T-helper 1 cell treated with Interleukin-12 subunit alpha and Interleukin-12 subunit beta and Interleukin-4 antibody, amounts not matched to agents 30 ng/mL and 1 ng/mL, for 36 hours (primary cell): ENCODE measurements around the gene PCDHGA3. TPM values are rescaled to one million over a fixed set of nuclear protein-coding genes. Genes with fewer than 3 reads are reported as not detected.
"Not testable (repeated sequence)": the region's sequence is repeated elsewhere in the genome, so short reads cannot be mapped to it uniquely, and the experiment has no call there.

Experiments
- intact Hi-C: fragments of 100-400 bp; cut with micrococcal nuclease; formaldehyde crosslinking; loops from one replicate; pipeline ENCODE4 v1.15.1; 2024
- total RNA-seq: library from RNA; stranded (reverse); gene quantifications from 2 replicates; pipeline ENCODE4 v1.2.3, GENCODE V29; 2022

Gene PCDHGA3
- total RNA-seq, 1 donor from 2014 or later = 0.34 TPM

DNA sequence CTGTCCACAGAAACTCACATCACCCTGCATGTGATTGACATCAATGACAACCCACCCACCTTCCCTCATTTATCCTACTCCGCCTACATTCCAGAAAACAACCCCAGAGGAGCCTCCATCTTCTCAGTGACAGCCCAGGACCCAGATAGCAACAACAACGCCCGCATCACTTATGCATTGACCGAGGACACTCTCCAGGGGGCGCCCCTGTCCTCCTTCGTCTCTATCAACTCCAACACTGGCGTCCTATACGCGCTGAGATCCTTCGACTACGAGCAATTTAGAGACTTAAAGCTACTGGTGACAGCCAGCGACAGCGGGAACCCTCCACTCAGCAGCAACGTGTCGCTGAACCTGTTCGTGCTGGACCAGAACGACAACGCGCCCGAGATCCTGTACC is 1.7 kb downstream of the PCDHGA3 start:
- intact Hi-C loops = no loop called here

DNA sequence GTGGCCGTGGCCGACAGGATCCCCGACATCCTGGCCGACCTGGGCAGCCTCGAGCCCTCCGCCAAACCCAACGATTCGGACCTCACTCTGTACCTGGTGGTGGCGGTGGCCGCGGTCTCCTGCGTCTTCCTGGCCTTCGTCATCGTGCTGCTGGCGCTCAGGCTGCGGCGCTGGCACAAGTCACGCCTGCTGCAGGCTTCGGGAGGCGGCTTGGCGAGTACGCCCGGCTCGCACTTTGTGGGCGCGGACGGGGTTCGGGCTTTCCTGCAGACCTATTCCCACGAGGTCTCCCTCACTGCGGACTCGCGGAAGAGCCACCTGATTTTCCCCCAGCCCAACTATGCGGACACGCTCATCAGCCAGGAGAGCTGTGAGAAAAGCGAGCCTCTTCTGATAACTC is 2.4 kb downstream of the PCDHGA3 start:
- intact Hi-C loops = not testable (repeated sequence)

DNA sequence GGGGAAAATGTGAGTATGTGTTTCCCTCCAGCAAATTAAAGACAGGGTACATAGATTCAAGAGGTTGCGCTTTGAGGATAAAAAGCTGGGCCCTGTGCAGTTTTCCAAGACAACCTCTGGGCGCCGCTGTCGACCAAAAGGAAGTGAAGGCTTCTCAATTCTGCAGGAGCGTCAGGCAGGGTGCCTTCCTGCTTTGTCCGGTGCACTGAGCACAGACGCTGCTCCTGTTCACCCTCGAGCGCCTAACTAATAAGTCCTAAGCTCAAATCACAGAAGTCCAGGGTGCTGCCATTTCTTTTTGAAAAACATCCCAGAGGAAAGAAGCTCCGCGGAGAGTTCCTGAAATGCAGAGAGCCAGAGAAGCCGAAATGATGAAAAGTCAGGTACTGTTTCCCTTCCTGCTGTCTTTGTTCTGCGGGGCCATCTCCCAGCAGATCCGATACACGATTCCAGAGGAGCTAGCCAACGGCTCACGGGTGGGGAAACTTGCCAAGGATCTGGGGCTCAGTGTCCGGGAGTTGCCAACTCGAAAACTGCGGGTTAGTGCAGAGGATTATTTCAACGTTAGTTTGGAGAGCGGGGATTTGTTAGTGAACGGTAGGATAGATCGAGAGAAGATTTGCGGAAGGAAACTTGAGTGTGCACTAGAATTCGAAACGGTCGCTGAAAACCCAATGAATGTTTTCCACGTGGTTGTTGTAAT is 6.4 kb downstream of the PCDHGA3 start, which contains the start of gene PCDHGB1:
TSS of gene PCDHGB1 (plus strand) at position 183 of the 703 bp plus-strand sequence. CDS start at position 345, 162 bp downstream.
- intact Hi-C loops = no loop called here

DNA sequence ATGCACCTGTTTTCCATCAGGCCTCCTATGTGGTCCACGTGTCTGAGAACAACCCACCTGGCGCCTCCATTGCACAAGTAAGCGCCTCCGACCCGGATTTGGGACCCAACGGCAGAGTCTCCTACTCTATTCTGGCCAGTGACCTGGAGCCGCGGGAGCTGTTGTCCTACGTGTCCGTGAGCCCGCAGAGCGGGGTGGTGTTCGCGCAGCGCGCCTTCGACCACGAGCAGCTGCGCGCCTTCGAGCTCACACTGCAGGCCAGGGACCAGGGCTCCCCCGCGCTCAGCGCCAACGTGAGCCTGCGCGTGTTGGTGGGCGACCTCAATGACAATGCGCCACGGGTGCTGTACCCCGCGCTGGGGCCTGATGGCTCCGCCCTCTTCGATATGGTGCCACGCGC is 8.0 kb downstream of the PCDHGA3 start:
- intact Hi-C loops = no loop called here

DNA sequence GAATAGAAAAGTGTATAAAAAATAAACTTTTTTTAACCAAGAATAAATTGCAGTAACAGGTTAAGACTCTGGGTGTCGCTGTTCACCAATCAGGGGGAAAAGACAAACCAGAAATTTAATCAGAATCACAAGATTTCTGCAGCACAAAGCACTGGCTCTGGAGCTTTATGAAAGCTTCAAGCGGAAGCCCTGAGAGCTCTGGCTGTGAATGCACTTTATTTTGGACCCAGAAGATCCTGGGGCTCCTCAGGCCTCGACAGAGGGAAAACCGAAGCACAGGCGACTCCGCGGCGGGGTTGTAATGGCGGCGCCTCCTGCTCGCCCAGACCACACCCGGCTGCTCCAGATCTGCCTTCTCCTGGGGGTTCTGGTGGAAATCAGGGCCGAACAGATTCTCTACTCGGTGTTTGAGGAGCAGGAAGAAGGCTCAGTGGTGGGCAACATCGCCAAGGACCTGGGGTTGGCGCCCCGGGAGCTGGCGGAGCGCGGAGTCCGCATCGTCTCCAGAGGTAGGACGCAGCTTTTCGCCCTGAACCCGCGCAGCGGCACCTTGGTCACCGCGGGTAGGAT is 11.4 kb downstream of the PCDHGA3 start, which contains the start of gene PCDHGA4:
TSS of gene PCDHGA4 (plus strand) at position 122 of the 570 bp plus-strand sequence. CDS start at position 209, 87 bp downstream.
- intact Hi-C loops = loop anchor here (1.0 to 5.0 kb wide), 2 partner anchors 35 to 67 kb away; partner anchors contain the start of genes PCDHGA11 and TAF7

DNA sequence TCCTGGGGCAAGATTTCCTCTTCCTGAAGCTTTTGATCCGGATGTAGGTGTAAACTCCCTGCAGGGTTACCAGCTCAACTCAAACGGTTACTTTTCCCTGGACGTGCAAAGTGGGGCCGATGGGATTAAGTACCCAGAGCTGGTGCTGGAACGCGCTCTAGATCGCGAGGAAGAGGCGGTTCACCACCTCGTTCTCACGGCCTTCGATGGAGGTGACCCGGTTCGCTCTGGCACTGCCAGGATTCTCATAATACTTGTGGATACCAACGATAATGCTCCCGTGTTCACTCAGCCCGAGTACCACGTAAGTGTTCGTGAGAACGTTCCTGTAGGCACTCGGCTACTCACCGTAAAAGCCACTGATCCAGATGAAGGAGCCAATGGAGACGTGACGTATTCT is 12.0 kb downstream of the PCDHGA3 start:
- intact Hi-C loops = loop anchor here (5.0 kb wide), 1 partner anchor 67 kb away; the partner anchor contains the start of gene PCDHGA11

DNA sequence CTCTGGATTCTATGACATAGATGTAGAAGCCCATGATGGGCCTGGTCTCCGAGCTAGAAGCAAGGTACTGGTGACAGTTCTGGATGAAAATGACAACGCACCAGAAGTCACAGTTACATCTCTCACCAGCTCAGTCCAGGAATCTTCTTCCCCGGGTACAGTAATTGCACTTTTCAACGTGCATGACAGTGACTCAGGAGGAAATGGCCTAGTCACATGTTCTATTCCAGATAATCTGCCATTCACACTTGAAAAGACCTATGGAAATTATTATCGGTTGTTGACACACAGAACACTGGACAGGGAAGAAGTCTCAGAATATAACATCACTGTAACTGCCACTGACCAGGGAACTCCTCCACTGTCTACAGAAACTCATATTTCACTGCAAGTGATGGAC is 12.5 kb downstream of the PCDHGA3 start:
- intact Hi-C loops = loop anchor here (5.0 kb wide), 1 partner anchor 66 kb away; the partner anchor contains the start of gene PCDHGA11

DNA sequence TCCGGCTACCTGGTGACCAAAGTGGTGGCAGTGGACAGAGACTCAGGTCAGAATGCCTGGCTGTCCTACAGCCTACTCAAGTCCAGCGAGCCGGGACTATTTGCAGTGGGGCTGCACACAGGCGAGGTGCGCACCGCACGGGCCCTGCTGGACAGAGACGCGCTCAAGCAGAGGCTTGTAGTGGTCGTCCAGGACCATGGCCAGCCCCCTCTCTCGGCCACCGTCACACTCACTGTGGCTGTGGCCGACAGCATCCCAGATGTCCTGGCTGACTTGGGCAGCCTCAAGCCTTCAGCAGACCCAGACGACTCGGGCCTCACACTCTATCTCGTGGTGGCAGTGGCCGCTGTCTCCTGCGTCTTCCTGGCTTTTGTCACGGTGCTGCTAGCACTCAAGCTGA is 13.3 kb downstream of the PCDHGA3 start:
- intact Hi-C loops = loop anchor here (5.0 kb wide), 1 partner anchor 65 kb away; the partner anchor contains the start of gene PCDHGA11

DNA sequence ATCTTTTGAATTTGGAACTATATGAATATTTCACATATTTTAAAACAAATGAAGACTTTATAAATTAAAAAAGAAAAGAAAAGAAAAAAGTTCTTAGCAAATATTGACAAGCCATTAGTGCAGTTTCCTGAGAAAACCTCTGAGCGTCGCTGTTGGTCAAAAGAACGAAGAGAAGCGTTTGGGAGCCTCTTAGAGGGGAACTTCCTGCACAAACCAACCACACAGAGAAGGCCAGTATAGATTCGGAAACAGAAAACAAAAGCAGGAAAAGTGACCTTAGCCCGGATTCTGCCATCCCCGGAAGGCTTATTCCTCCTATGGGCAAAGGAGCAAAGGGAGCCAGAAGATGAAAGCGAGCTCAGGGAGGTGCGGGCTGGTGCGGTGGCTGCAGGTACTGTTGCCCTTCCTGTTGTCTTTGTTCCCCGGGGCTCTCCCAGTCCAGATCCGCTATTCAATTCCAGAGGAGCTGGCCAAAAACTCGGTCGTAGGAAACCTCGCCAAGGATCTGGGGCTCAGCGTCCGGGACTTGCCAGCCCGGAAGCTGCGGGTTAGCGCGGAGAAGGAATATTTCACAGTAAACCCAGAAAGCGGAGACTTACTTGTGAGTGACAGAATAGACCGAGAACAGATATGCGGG is 16.3 kb downstream of the PCDHGA3 start, which contains the start of gene PCDHGB2:
TSS of gene PCDHGB2 (plus strand) at position 205 of the 637 bp plus-strand sequence. CDS start at position 347, 142 bp downstream.
- intact Hi-C loops = loop anchor here (1.0 to 10.0 kb wide), 11 partner anchors 37 to 535 kb away; partner anchors contain the start of genes PCDHA11, PCDHA5, PCDHA6 and PCDHB10

DNA sequence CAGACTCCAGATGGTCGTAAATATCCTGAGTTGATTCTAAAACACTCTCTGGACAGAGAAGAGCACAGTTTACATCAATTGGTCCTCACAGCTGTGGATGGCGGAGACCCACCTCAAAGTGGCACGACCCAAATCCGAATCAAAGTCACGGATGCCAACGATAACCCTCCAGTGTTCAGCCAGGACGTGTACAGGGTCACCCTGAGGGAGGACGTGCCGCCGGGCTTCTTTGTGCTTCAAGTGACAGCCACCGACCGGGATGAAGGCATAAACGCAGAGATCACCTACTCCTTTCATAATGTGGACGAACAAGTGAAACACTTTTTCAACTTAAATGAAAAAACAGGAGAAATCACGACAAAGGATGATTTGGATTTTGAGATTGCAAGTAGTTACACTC is 17.1 kb downstream of the PCDHGA3 start:
- intact Hi-C loops = loop anchor here (5.0 to 10.0 kb wide), 6 partner anchors 37 to 536 kb away; partner anchors contain the start of genes PCDHA11, PCDHA5, PCDHA6 and PCDHB10

DNA sequence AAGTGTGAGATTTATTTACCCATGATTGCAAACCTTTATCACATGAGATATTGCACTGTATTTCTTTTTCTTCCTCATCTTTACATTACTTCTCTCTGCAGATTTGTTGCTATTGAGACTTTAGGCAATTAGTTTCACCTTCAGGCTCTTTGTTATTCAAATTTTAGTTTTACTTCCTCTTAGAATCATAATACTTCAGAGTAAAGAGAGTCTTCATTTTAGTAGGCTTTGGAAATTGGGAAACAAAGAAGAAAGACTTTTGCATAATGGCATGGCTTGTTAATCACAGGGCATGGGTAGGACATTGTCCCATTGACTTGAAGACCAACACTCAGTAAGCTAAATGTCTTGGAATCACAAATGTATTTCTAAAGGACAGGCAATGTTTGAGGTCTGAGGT is 19.1 kb downstream of the PCDHGA3 start:
- intact Hi-C loops = loop anchor here (5.0 to 10.0 kb wide), 6 partner anchors 35 to 538 kb away; partner anchors contain the start of genes PCDHA11, PCDHA5, PCDHA6 and PCDHB10

DNA sequence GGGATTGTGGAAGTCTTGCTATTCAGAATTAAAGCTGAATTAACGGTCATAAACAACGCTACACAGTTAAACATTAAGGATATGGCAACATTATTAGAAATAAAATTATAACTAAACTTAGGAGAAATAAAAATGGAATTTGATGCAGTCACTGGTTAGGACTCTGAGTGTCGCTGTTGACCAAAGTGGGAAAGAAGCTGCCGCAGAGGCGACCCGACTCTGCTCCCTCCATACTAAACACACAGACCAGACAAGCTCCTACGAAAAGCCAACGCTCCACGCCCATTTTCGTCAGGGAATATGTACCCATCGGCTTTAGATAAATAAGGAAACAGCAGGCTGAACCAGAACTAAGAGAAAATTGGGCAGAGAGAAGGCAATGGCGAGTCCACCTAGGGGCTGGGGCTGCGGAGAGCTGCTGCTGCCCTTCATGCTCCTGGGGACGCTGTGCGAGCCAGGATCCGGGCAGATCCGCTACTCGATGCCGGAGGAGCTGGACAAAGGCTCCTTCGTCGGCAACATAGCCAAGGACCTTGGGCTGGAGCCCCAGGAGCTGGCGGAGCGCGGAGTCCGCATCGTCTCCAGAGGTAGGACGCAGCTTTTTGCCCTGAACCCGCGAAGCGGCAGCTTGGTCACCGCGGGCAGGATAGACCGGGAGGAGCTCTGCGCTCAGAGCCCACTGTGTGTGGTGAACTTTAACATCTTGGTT is 20.5 kb downstream of the PCDHGA3 start, which contains the start of gene PCDHGA5:
TSS of gene PCDHGA5 (plus strand) at position 211 of the 709 bp plus-strand sequence. CDS start at position 380, 169 bp downstream.
- intact Hi-C loops = loop anchor here (5.0 to 10.0 kb wide), 6 partner anchors 33 to 539 kb away; partner anchors contain the start of genes PCDHA11, PCDHA5, PCDHA6 and PCDHB10

DNA sequence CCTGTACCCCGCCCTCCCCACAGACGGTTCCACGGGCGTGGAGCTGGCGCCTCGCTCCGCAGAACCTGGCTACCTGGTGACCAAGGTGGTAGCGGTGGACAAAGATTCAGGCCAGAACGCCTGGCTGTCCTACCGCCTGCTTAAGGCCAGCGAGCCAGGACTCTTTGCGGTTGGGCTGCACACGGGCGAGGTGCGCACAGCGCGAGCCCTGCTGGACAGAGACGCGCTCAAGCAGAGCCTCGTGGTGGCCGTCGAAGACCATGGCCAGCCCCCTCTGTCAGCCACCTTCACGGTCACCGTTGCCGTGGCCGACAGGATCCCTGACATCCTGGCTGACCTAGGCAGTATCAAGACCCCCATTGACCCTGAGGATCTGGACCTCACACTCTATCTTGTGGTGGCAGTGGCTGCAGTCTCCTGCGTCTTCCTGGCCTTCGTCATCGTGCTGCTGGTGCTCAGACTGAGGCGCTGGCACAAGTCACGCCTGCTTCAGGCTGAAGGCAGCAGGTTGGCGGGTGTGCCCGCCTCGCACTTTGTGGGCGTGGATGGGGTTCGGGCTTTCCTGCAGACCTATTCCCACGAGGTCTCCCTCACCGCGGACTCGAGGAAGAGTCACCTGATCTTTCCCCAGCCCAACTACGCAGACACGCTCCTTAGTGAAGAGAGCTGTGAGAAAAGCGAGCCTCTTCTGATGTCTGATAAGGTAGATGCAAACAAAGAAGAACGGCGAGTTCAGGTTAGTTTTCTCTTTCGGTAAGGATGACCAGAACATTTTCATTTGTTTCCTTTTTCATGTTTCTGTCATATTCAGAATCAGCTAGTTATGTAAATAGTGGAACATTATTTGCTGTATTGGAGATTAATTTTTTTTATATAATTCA is 22.6 kb downstream of the PCDHGA3 start:
- intact Hi-C loops = loop anchor here (10.0 kb wide), 4 partner anchors 131 to 541 kb away; partner anchors contain the start of genes PCDHA11, PCDHA5, PCDHA6 and PCDHB10

DNA sequence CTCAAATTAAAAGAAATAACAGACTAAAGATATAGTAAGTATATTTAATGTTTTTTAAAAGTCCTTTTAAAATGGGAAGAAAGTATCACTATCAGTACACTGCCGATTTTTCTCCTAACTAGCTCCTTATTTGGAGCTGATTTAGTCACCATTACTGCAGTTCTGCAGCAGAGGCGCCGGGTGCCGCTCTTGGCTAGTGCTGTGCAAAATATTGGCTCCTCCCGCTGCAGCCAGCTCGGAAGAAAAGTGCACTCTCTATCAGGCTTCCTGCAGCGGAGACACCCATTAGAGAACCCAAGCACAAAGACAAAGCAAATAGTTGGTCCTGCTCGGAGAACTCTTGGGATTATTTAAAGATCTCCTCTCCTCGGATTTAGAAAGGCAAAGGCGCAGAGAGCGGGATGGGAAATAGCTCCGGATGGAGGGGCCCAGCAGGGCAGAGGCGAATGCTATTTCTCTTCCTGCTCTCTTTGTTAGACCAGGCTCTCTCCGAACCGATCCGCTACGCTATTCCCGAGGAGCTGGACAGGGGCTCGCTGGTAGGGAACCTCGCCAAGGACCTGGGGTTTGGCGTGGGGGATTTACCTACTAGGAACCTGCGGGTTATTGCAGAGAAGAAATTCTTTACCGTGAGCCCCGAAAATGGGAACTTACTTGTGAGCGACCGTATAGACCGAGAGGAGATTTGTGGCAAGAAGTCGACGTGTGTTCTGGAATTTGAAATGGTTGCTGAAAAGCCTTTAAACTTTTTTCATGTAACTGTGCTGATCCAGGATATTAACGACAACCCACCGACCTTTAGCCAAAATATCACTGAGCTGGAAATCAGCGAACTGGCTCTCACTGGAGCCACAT is 26.6 kb downstream of the PCDHGA3 start, which contains the start of gene PCDHGB3:
TSS of gene PCDHGB3 (plus strand) at position 249 of the 855 bp plus-strand sequence. CDS start at position 402, 153 bp downstream.
- intact Hi-C loops = loop anchor here (5.0 to 10.0 kb wide), 5 partner anchors 43 to 545 kb away; partner anchors contain the start of genes PCDHA11, PCDHA5, PCDHA6 and PCDHB10

DNA sequence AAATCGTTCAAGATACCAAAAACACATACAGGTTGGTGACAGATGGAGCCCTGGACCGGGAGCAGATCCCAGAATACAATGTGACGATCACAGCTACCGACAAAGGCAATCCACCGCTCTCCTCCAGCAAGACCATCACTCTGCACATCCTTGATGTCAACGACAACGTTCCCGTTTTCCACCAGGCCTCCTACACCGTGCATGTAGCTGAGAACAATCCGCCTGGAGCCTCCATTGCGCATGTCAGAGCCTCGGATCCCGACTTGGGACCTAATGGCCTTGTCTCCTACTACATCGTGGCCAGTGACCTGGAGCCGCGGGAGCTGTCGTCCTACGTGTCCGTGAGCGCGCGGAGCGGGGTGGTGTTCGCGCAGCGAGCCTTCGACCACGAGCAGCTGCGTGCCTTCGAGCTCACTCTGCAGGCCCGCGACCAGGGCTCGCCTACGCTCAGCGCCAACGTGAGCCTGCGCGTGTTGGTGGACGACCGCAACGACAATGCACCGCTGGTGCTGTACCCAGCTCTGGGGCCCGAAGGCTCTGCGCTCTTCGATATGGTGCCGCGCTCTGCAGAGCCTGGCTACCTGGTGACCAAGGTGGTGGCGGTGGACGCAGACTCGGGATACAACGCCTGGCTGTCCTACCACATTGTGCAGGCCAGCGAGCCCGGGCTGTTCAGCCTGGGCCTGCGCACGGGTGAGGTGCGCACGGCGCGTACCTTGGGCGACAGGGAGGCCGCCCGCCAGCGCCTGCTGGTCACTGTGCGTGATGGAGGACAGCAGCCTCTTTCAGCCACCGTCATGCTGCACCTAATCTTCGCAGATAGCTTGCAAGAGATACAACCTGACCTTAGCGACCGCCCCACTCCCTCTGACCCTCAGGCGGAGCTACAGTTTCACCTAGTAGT is 28.2 kb downstream of the PCDHGA3 start:
- intact Hi-C loops = loop anchor here (5.0 kb wide), 1 partner anchor 45 kb away; no protein-coding TSS in a partner anchor

DNA sequence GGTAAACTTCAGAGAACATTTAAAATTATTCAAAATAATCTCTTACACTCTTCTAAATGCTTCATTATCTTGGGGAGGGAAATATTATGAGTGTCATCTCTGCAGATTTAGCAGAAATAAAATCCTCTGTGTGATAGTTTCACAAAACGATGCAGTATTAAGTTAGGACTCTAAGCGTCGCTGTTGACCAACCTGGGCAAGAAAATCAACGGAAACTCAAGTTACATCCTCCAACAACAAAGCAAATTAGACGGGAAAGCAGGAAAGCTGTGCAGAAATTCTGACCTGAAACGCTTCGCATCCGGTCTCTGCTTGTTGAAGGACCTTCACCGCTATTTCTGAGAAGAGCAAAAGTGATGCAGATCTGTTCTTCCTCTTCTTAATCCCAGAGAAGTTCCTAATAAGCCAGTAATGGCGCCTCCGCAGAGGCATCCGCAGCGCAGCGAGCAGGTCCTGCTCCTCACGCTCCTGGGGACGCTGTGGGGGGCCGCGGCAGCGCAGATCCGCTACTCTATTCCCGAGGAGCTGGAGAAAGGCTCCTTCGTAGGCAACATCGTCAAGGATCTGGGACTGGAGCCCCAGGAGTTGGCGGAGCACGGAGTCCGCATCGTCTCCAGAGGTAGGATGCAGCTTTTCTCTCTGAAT is 30.2 kb downstream of the PCDHGA3 start, which contains the start of gene PCDHGA6:
TSS of gene PCDHGA6 (plus strand) at position 219 of the 645 bp plus-strand sequence. CDS start at position 412, 193 bp downstream.
- intact Hi-C loops = loop anchor here (5.0 kb wide), 1 partner anchor 46 kb away; no protein-coding TSS in a partner anchor
